ENCODE data around the gene NSMCE1.
A peak's percentile ranks its signal among the peaks of the same experiment; 100 is the strongest.

NSMCE1 gene

GRCh38 chr16:27268376-27269299, at the start of gene NSMCE1:
Gene NSMCE1, minus strand, starts transcription at chr16:27268772. Its CDS starts 11,202 bp downstream, at chr16:27257570.
- DNase-seq (ENCODE audit: low read depth): peak; percentile 96

GRCh38 chr16:27317738-27318391, 49.3 kb upstream of the NSMCE1 start:
- DNase-seq (ENCODE audit: low read depth): no peak

GRCh38 chr16:27317320-27317719, 48.7 kb upstream of the NSMCE1 start:
- DNase-seq (ENCODE audit: low read depth): no peak

GRCh38 chr16:27316038-27316680, 47.6 kb upstream of the NSMCE1 start:
- no peak for DNase-seq (ENCODE audit: low read depth)

- DNase-seq (ENCODE audit: low read depth): peak; percentile 32
Measured at GRCh38 chr16:27315333-27316037, 46.9 kb upstream of the NSMCE1 start.

GRCh38 chr16:27314986-27315332, 46.4 kb upstream of the NSMCE1 start:
- DNase-seq (ENCODE audit: low read depth): no peak

- peak; percentile 85 for DNase-seq (ENCODE audit: low read depth)
Measured at GRCh38 chr16:27314161-27314723, 45.7 kb upstream of the NSMCE1 start.

- DNase-seq (ENCODE audit: low read depth): peak; percentile 80
Measured at GRCh38 chr16:27313422-27314160, 45.0 kb upstream of the NSMCE1 start, which contains the start of gene IL4R. Gene IL4R, plus strand, starts transcription at chr16:27313974. Its CDS starts 26,230 bp downstream, at chr16:27340204.

- DNase-seq (ENCODE audit: low read depth): no peak
Measured at GRCh38 chr16:27312580-27313421, 44.2 kb upstream of the NSMCE1 start.

GRCh38 chr16:27311897-27312303, 43.3 kb upstream of the NSMCE1 start:
- DNase-seq (ENCODE audit: low read depth): no peak

- no peak for DNase-seq (ENCODE audit: low read depth)
Measured at GRCh38 chr16:27311448-27311830, 42.9 kb upstream of the NSMCE1 start.

- DNase-seq (ENCODE audit: low read depth): no peak
Measured at GRCh38 chr16:27310576-27311447, 42.2 kb upstream of the NSMCE1 start.

GRCh38 chr16:27308792-27309191, 40.2 kb upstream of the NSMCE1 start:
- DNase-seq (ENCODE audit: low read depth): no peak

- no peak for DNase-seq (ENCODE audit: low read depth)
Measured at GRCh38 chr16:27305839-27306442, 37.4 kb upstream of the NSMCE1 start.

- peak; percentile 88 for DNase-seq (ENCODE audit: low read depth)
Measured at GRCh38 chr16:27304881-27305745, 36.5 kb upstream of the NSMCE1 start.

- DNase-seq (ENCODE audit: low read depth): no peak
Measured at GRCh38 chr16:27304102-27304501, 35.5 kb upstream of the NSMCE1 start.

GRCh38 chr16:27303256-27304100, 34.9 kb upstream of the NSMCE1 start:
- peak; percentile 65 for DNase-seq (ENCODE audit: low read depth)
